ENCODE results near the gene FOXD3.

FOXD3 gene

GRCh38 chr1:63326473-63327380 lies 4.4 kb downstream of the FOXD3 start:
- TF ChIP-seq CTCF (IDR thresholded peaks at IDR 0.05): no peak
- Histone ChIP-seq H3K4me3 (no peak overlapping the region), H3K27ac (no peak overlapping the region)
- DNase-seq (ENCODE audit: low spot score): no peak

- TF ChIP-seq CTCF (IDR thresholded peaks at IDR 0.05): peak; percentile 28
- DNase-seq (ENCODE audit: low spot score): no peak
- Histone ChIP-seq H3K27ac (no peak overlapping the region), H3K4me3 (no peak overlapping the region)
Observed at GRCh38 chr1:63327417-63328054, 5.2 kb downstream of the FOXD3 start.

- no peak for DNase-seq (ENCODE audit: low spot score)
- no peak for TF ChIP-seq CTCF (IDR thresholded peaks at IDR 0.05)
- Histone ChIP-seq H3K27ac (no peak overlapping the region), H3K4me3 (no peak overlapping the region)
Observed at GRCh38 chr1:63328122-63328521, 5.8 kb downstream of the FOXD3 start.

GRCh38 chr1:63328781-63329180 lies 6.4 kb downstream of the FOXD3 start:
- DNase-seq (ENCODE audit: low spot score): no peak
- Histone ChIP-seq H3K27ac (no peak overlapping the region), H3K4me3 (no peak overlapping the region)
- no peak for TF ChIP-seq CTCF (IDR thresholded peaks at IDR 0.05)

- no peak for TF ChIP-seq CTCF (IDR thresholded peaks at IDR 0.05)
- Histone ChIP-seq H3K27ac (no peak overlapping the region), H3K4me3 (peak overlapping the region; percentile 21)
- no peak for DNase-seq (ENCODE audit: low spot score)
Observed at GRCh38 chr1:63329621-63330330, 7.4 kb downstream of the FOXD3 start.

GRCh38 chr1:63330331-63330916 lies 8.1 kb downstream of the FOXD3 start:
- no peak for TF ChIP-seq CTCF (IDR thresholded peaks at IDR 0.05)
- Histone ChIP-seq H3K4me3 (peak overlapping the region; percentile 21), H3K27ac (no peak overlapping the region)
- DNase-seq (ENCODE audit: low spot score): no peak
